Neuronal stem cell (in vitro differentiated cells): ENCODE data around the gene GATAD2B.
A peak's percentile ranks its signal among the peaks of the same experiment; 100 is the strongest.

ENCODE experiments used
- DNase-seq: peaks from one replicate; pipeline ENCODE4 v3.0.0-alpha.2; 2013; ENCODE audit warnings: low spot score
- H2AFZ ChIP-seq: one replicate; pipeline ENCODE4 v1.6.1; 2013; ENCODE audit warnings: mild to moderate bottlenecking, low read length, inconsistent platforms
- H2AK5ac ChIP-seq: 2 replicates; pipeline ENCODE4 v1.6.1; 2013; ENCODE audit warnings: low read depth, mild to moderate bottlenecking, inconsistent platforms, low read length, moderate library complexity, mixed read lengths
- H2BK120ac ChIP-seq: 2 replicates; pipeline ENCODE4 v1.6.1; 2013; ENCODE audit warnings: low read depth, mild to moderate bottlenecking, inconsistent platforms, low read length, moderate library complexity, mixed read lengths
- H2BK12ac ChIP-seq: one replicate; pipeline ENCODE4 v1.6.1; 2013; ENCODE audit warnings: low read length, inconsistent platforms
- H2BK15ac ChIP-seq: 2 replicates; pipeline ENCODE4 v1.6.1; 2013; ENCODE audit warnings: mild to moderate bottlenecking, low read length, inconsistent platforms, mixed read lengths
- H2BK5ac ChIP-seq: one replicate; pipeline ENCODE4 v1.6.1; 2013; ENCODE audit warnings: inconsistent platforms, mild to moderate bottlenecking, low read length, moderate library complexity
- H3K14ac ChIP-seq: one replicate; pipeline ENCODE4 v1.6.1; 2013; ENCODE audit warnings: low read length, inconsistent platforms
- H3K18ac ChIP-seq: 2 replicates; pipeline ENCODE4 v1.6.1; 2013; ENCODE audit warnings: low read length, inconsistent platforms
- H3K23ac ChIP-seq: 2 replicates; pipeline ENCODE4 v1.6.1; 2013; ENCODE audit warnings: low read depth, mild to moderate bottlenecking, mixed read lengths, low read length, inconsistent platforms; ENCODE audit not compliant: poor library complexity
- H3K27ac ChIP-seq: replicated peaks from 3 replicates; pipeline ENCODE4 v1.5.1; 2013; ENCODE audit warnings: low read length, inconsistent platforms
- H3K27me3 ChIP-seq, 3 experiments: 2 replicates each; pipeline ENCODE4 v1.6.1; 2013; ENCODE audit warnings: low read length in 3 of 3, mild to moderate bottlenecking in 2 of 3, inconsistent platforms in 1 of 3, low read depth in 1 of 3, mixed read lengths in 1 of 3, moderate library complexity in 1 of 3; ENCODE audit not compliant: control insufficient read depth in 3 of 3, insufficient read depth in 3 of 3
- H3K36me3 ChIP-seq, 2 donors: replicated peaks in 1 of 2; 2 replicates each; pipeline ENCODE4 v1.6.1; 2013; ENCODE audit warnings: low read length in 2 of 2; ENCODE audit not compliant: control insufficient read depth in 2 of 2, insufficient read depth in 2 of 2
- H3K4ac ChIP-seq: 2 replicates; pipeline ENCODE4 v1.6.1; 2013; ENCODE audit warnings: inconsistent platforms, mild to moderate bottlenecking, low read length, moderate library complexity
- H3K4me1 ChIP-seq, 2 donors: 1 replicate in 1 of 2; 2 replicates in 1 of 2; pipeline ENCODE4 v1.6.1; 2013; ENCODE audit warnings: low read length in 2 of 2, low read depth in 1 of 2; ENCODE audit not compliant: control insufficient read depth in 2 of 2, insufficient read depth in 1 of 2
- H3K4me2 ChIP-seq: one replicate; pipeline ENCODE4 v1.6.1; 2013; ENCODE audit warnings: mild to moderate bottlenecking, low read length, inconsistent platforms; ENCODE audit not compliant: insufficient read depth, poor library complexity, severe bottlenecking
- H3K4me3 ChIP-seq, 2 donors: 2 replicates each; pipeline ENCODE4 v1.5.1; 2013; ENCODE audit warnings: low read length in 2 of 2, mild to moderate bottlenecking in 2 of 2, inconsistent platforms in 1 of 2, moderate library complexity in 1 of 2
- H3K79me1 ChIP-seq: one replicate; pipeline ENCODE4 v1.6.1; 2013; ENCODE audit warnings: low read depth, mild to moderate bottlenecking, inconsistent platforms, low read length, moderate library complexity
- H3K9ac ChIP-seq: one replicate; pipeline ENCODE4 v1.6.1; 2013; ENCODE audit warnings: mild to moderate bottlenecking, low read depth, low read length, inconsistent platforms; ENCODE audit not compliant: poor library complexity
- H3K9me3 ChIP-seq, 2 donors: replicated peaks in 1 of 2; 2 replicates each; pipeline versions ENCODE3 to v1.6.1; 2013; ENCODE audit warnings: low read length in 2 of 2, mild to moderate bottlenecking in 2 of 2, inconsistent platforms in 1 of 2, low read depth in 1 of 2, mixed read lengths in 1 of 2, moderate library complexity in 1 of 2; ENCODE audit not compliant: control insufficient read depth in 2 of 2, insufficient read depth in 1 of 2
- H4K8ac ChIP-seq: one replicate; pipeline ENCODE4 v1.6.1; 2013; ENCODE audit warnings: low read depth, mild to moderate bottlenecking, inconsistent platforms, low read length, moderate library complexity
- H4K91ac ChIP-seq: one replicate; pipeline ENCODE4 v1.6.1; 2013; ENCODE audit warnings: low read length, low read depth, mild to moderate bottlenecking, inconsistent platforms; ENCODE audit not compliant: poor library complexity
- WGBS, 2 donors: extraction: QIAGEN DNeasy Blood & Tissue Kit; methylation state at CpG; one replicate each; pipeline ENCODE4 v1.1.7; 2013; ENCODE audit warnings: missing lambda C conversion rate in 2 of 2, mixed read lengths in 1 of 2; ENCODE audit not compliant: insufficient read length in 2 of 2, insufficient replicate concordance in 1 of 2; ENCODE audit errors: extremely low coverage in 2 of 2; 5-methylcytosine and 5-hydroxymethylcytosine counted together

GATAD2B gene

GRCh38 chr1:153963030-153963849 lies 40.5 kb upstream of the GATAD2B start, which contains the start of gene SLC39A1:
Gene SLC39A1, minus strand, starts transcription at chr1:153963537. Its CDS starts 822 bp downstream, at chr1:153962715.
- H2BK5ac ChIP-seq, result peak within 1 kb of the TSS; percentile 55
- H3K27ac ChIP-seq, result peak within 1 kb of the TSS; percentile 97
- H4K8ac ChIP-seq, result no peak within 1 kb of the TSS
- no peak within 1 kb of the TSS for H2BK12ac ChIP-seq
- H2BK15ac ChIP-seq, result peak within 1 kb of the TSS; percentile 7
- peak within 1 kb of the TSS; percentile 83 for H2AFZ ChIP-seq
- peak within 1 kb of the TSS; percentile 89 for H3K23ac ChIP-seq
- peaks cover 20 to 41% of the 10 kb centered on the region in 2 donors for H3K36me3 ChIP-seq
- no peak within 1 kb of the TSS for H4K91ac ChIP-seq
- peak within 1 kb of the TSS; percentile 90 for H2AK5ac ChIP-seq
- peak; percentile 97 for DNase-seq
- H3K4me2 ChIP-seq, result peak within 1 kb of the TSS; percentile 80
- H3K9ac ChIP-seq, result peak within 1 kb of the TSS; percentile 94
- no peak within 1 kb of the TSS for H3K14ac ChIP-seq
- H3K27me3 ChIP-seq, result no peaks in the 10 kb centered on the region
- H3K4me1 ChIP-seq, result peaks cover 17 to 25% of the 10 kb centered on the region in 2 donors
- H3K79me1 ChIP-seq, result peaks cover 8% of the 10 kb centered on the region
- no CpG with 5 or more reads among the region's 54 CpGs for WGBS, 2 donors
- peak within 1 kb of the TSS; percentile 13 for H2BK120ac ChIP-seq
- peak within 1 kb of the TSS; percentile 94 for H3K18ac ChIP-seq
- no peaks in the 10 kb centered on the region for H3K9me3 ChIP-seq
- peak within 1 kb of the TSS; percentile 40 for H3K4ac ChIP-seq
- peak within 1 kb of the TSS; percentile 68 to 84 for H3K4me3 ChIP-seq

- no peak overlapping the region for H3K27ac ChIP-seq
- H3K9me3 ChIP-seq, result no peaks in the 10 kb centered on the region
- no peak overlapping the region for H3K14ac ChIP-seq
Observed at GRCh38 chr1:153962088-153963029, 39.6 kb upstream of the GATAD2B start.

GRCh38 chr1:153961421-153961820 lies 38.6 kb upstream of the GATAD2B start:
- Histone ChIP-seq H2BK5ac (no peak overlapping the region), H4K91ac (no peak overlapping the region), H3K4me2 (no peak overlapping the region), H2AK5ac (no peak overlapping the region), H3K18ac (no peak overlapping the region), H3K27ac (no peak overlapping the region), H3K36me3 (peaks cover 20 to 41% of the 10 kb centered on the region in 2 donors), H2BK15ac (no peak overlapping the region), H3K27me3 (no peaks in the 10 kb centered on the region), H3K4me1 (peaks cover 21 to 27% of the 10 kb centered on the region in 2 donors), H3K9me3 (no peaks in the 10 kb centered on the region), H2BK12ac (no peak overlapping the region), H3K4ac (no peak overlapping the region), H2BK120ac (no peak overlapping the region), H3K79me1 (peaks cover 16% of the 10 kb centered on the region), H3K4me3 (peak overlapping the region in 1 of 2 donors; percentile 68), H2AFZ (no peak overlapping the region), H4K8ac (no peak overlapping the region), H3K9ac (no peak overlapping the region), H3K14ac (no peak overlapping the region), H3K23ac (no peak overlapping the region)
- no peak for DNase-seq
- no CpG with 5 or more reads among the region's 4 CpGs for WGBS, 2 donors

More at GRCh38 chr1:153962088-153963029, 39.6 kb upstream of the GATAD2B start:
- Histone ChIP-seq H3K4ac (no peak overlapping the region), H2AFZ (no peak overlapping the region), H3K36me3 (peaks cover 20 to 41% of the 10 kb centered on the region in 2 donors), H2AK5ac (peak overlapping the region; percentile 90), H4K91ac (no peak overlapping the region), H2BK120ac (peak overlapping the region; percentile 13), H3K4me1 (peaks cover 15 to 23% of the 10 kb centered on the region in 2 donors), H2BK12ac (no peak overlapping the region), H3K4me3 (peak overlapping the region; percentile 68 to 84), H3K4me2 (peak overlapping the region; percentile 77), H4K8ac (no peak overlapping the region), H3K27me3 (no peaks in the 10 kb centered on the region), H3K79me1 (peaks cover 13% of the 10 kb centered on the region), H3K9ac (peak overlapping the region; percentile 84), H2BK15ac (peak overlapping the region; percentile 7), H3K18ac (peak overlapping the region; percentile 55), H3K23ac (peak overlapping the region; percentile 76), H2BK5ac (peak overlapping the region; percentile 55)
- DNase-seq, result no peak
- WGBS, 2 donors, result no CpG with 5 or more reads among the region's 16 CpGs
